Measurements from ENCODE around the gene FBXO33.

- TF ChIP-seq, protein P1, sequence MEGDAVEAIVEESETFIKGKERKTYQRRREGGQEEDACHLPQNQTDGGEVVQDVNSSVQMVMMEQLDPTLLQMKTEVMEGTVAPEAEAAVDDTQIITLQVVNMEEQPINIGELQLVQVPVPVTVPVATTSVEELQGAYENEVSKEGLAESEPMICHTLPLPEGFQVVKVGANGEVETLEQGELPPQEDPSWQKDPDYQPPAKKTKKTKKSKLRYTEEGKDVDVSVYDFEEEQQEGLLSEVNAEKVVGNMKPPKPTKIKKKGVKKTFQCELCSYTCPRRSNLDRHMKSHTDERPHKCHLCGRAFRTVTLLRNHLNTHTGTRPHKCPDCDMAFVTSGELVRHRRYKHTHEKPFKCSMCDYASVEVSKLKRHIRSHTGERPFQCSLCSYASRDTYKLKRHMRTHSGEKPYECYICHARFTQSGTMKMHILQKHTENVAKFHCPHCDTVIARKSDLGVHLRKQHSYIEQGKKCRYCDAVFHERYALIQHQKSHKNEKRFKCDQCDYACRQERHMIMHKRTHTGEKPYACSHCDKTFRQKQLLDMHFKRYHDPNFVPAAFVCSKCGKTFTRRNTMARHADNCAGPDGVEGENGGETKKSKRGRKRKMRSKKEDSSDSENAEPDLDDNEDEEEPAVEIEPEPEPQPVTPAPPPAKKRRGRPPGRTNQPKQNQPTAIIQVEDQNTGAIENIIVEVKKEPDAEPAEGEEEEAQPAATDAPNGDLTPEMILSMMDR (IDR thresholded peaks at IDR 0.05) = no peak
- TF ChIP-seq POLR2A (IDR thresholded peaks at IDR 0.05) = no peak
Measured at GRCh38 chr14:39419272-39419671, 13.0 kb downstream of the FBXO33 start.
